ENCODE data around the gene SUSD1. TPM values are rescaled to one million over a fixed set of nuclear protein-coding genes. Genes with fewer than 3 reads are reported as not detected.

The SUSD1 gene
- total RNA-seq (5.7 and 7.5 TPM in 2 replicates), polyA plus RNA-seq (7.5 and 8.9 TPM in 2 replicates), polyA minus RNA-seq (8.7 and 13.1 TPM in 2 replicates)
- total RNA-seq (2013): 11.5 TPM

DNA sequence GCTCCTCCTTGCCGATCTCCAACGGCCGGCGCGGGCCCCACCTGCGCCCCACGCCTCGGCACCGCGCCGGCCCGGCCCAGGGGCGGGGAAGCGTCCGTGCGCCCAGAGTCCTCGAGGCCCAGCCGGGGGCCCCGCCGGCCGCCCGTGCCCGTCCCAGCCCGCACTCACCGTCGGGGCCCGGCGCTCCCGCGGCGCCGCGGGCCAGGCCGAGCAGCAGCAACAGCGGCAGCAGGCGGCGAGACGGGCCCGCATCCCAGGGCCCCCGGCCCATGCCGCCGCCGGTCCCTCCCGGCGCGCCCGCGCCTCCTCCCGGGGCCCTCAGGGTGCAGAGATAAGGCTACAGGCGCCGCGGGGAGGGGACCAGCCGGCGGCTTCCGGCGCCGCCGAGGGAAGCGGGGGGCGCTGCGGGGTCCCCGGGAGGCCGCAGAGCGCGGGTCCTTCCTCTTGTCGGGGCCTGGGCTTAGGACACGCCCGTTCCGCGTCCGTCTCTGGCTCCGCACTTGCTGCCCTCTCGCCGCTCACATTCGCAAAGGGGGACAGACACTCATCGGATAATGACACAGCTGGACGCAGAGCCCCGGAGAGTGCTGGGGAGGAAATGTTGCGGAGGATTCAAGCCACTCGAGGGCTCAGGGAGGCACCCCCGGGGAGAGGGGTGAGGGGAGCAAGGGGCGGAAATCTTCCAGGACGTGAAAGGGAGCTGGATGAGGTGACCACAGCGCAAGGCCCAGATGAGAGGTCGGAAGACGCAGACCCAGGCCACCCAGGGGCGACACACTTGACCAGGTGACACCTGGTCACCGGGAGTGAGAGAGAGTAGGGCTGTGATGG is at the start of gene SUSD1:
Gene SUSD1, minus strand, starts transcription at position 333 of the 831 bp plus-strand sequence. Its CDS starts 62 bp downstream, at position 271.
- Mint-ChIP-seq H3K9me3 (ENCODE audit: insufficient read depth) (no peaks in the 10 kb centered on the region), H3K27ac (peak within 1 kb of the TSS; percentile 83), H3K27me3 (no peaks in the 10 kb centered on the region), H3K4me1 (peaks cover 46% of the 10 kb centered on the region), H3K4me3 (peak within 1 kb of the TSS; percentile 92)
- TF ChIP-seq, protein P1, sequence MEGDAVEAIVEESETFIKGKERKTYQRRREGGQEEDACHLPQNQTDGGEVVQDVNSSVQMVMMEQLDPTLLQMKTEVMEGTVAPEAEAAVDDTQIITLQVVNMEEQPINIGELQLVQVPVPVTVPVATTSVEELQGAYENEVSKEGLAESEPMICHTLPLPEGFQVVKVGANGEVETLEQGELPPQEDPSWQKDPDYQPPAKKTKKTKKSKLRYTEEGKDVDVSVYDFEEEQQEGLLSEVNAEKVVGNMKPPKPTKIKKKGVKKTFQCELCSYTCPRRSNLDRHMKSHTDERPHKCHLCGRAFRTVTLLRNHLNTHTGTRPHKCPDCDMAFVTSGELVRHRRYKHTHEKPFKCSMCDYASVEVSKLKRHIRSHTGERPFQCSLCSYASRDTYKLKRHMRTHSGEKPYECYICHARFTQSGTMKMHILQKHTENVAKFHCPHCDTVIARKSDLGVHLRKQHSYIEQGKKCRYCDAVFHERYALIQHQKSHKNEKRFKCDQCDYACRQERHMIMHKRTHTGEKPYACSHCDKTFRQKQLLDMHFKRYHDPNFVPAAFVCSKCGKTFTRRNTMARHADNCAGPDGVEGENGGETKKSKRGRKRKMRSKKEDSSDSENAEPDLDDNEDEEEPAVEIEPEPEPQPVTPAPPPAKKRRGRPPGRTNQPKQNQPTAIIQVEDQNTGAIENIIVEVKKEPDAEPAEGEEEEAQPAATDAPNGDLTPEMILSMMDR (IDR thresholded peaks at IDR 0.05): no peak
- TF ChIP-seq EZH2 (IDR thresholded peaks at IDR 0.05; ENCODE audit: borderline replicate concordance, insufficient read depth, low read depth, low read length, poor library complexity, severe bottlenecking): no peak
- H4K20me1 ChIP-seq (ENCODE audit: control insufficient read depth, insufficient read depth, low read length, poor library complexity, severe bottlenecking): no peaks in the 10 kb centered on the region
- ATAC-seq (ENCODE audit: low read depth): peak; percentile 56
- peak within 1 kb of the TSS; percentile 74 for H3K9ac ChIP-seq (ENCODE audit: low read length)
- H3K4me1 ChIP-seq (ENCODE audit: control insufficient read depth in 2 of 2, insufficient read depth in 2 of 2, low read length in 2 of 2): peaks cover 18 to 25% of the 10 kb centered on the region in 2 donors
- whole genome bisulfite sequencing (ENCODE audit: insufficient coverage): 5% methylated on average over 87 of the region's 88 CpGs
- peak within 1 kb of the TSS; percentile 92 for H3K4me2 ChIP-seq (replicated peaks; ENCODE audit: low read depth, low read length, poor library complexity, severe bottlenecking)
- intact Hi-C loops (cut with micrococcal nuclease): loop anchor here (1.0 to 2.0 kb wide), 2 partner anchors 12 to 44 kb away; no protein-coding TSS in a partner anchor
- H3K36me3 ChIP-seq (replicated peaks in 1 of 2; ENCODE audit: control extremely low read depth in 1 of 2, control insufficient read depth in 1 of 2, extremely low read depth in 1 of 2, insufficient read depth in 2 of 2, low read length in 1 of 2): no peaks in the 10 kb centered on the region
- no peaks in the 10 kb centered on the region for H3K9me3 ChIP-seq (ENCODE audit: control extremely low read depth in 1 of 3, control insufficient read depth in 2 of 3, insufficient read depth in 1 of 3, low read length in 2 of 3)
- no peaks in the 10 kb centered on the region for H3K27me3 ChIP-seq (replicated peaks in 1 of 4; ENCODE audit: control extremely low read depth in 1 of 4, control insufficient read depth in 3 of 4, insufficient read depth in 4 of 4, low read length in 3 of 4)
- CTCF ChIA-PET: interaction anchor here (1.2 to 1.7 kb wide), 3 partner anchors 10 to 44 kb away, joined by 3 to 4 read pairs (median 3); no protein-coding TSS in a partner anchor
- peak within 1 kb of the TSS; percentile 17 to 49 for H3K27ac ChIP-seq (ENCODE audit: low read length in 2 of 2)
- peaks cover 28% of the 10 kb centered on the region for H3K79me2 ChIP-seq (ENCODE audit: control insufficient read depth, insufficient read depth, low read length)
- peak within 1 kb of the TSS; percentile 88 for H2AFZ ChIP-seq (ENCODE audit: insufficient read depth, low read depth, low read length, poor library complexity, severe bottlenecking)
- POLR2A ChIA-PET: interaction anchor here (0.6 to 1.2 kb wide), 3 partner anchors 10 to 64 kb away, joined by 4 to 9 read pairs (median 8); no protein-coding TSS in a partner anchor
- peak within 1 kb of the TSS; percentile 34 to 80 (median 56) for H3K4me3 ChIP-seq (ENCODE audit: control extremely low read depth in 1 of 5, extremely low read depth in 1 of 5, insufficient read depth in 1 of 5, low read depth in 2 of 5, low read length in 4 of 5)
- peak; percentile 51 for DNase-seq

Measured in B cell (primary cell).